Ovary (tissue), 9 donors: Measurements from ENCODE around the gene RGS9. TPM values are rescaled to one million over a fixed set of nuclear protein-coding genes. Genes with fewer than 3 reads are reported as not detected.
"Not testable (repeated sequence)": the region's sequence is repeated elsewhere in the genome, so short reads cannot be mapped to it uniquely, and the experiment has no call there.

Source experiments
- DNase-seq, 5 donors: peaks; one replicate each; pipeline ENCODE4 v3.0.0-alpha.2; 2019 to 2020
- H3K27ac ChIP-seq, 2 donors: fragments of 200-600 bp; one replicate each; pipeline versions ENCODE4 v1.5.1 to v1.8.0; 2019 to 2022
- H3K27me3 ChIP-seq: fragments of 200-600 bp; one replicate; pipeline ENCODE4 v1.8.0; 2022
- H3K36me3 ChIP-seq: fragments of 200-600 bp; sonication (generic); one replicate; pipeline ENCODE4 v1.5.1; 2019
- H3K4me1 ChIP-seq: one replicate; pipeline ENCODE4 v1.8.1; 2013; ENCODE audit warnings: mild to moderate bottlenecking, moderate library complexity; ENCODE audit not compliant: insufficient read depth
- H3K4me3 ChIP-seq: fragments of 200-600 bp; sonication (generic); one replicate; pipeline ENCODE4 v1.5.1; 2017
- H3K9me3 ChIP-seq, 2 donors: fragments of 200-600 bp in 1 of 2; sonication (generic) in 1 of 2; one replicate each; pipeline versions ENCODE4 v1.5.1 to v1.8.1; 2013 to 2019; ENCODE audit warnings: mild to moderate bottlenecking in 1 of 2, moderate library complexity in 1 of 2
- EP300 ChIP-seq: sonication (generic); formaldehyde crosslinking; IDR thresholded peaks from one replicate; pipeline ENCODE4 v1.6.1; 2017; ENCODE audit warnings: antibody characterized with exemption
- POLR2A ChIP-seq: fragments of 450-650 bp; IDR thresholded peaks from one replicate; pipeline ENCODE4 v1.6.1; 2017; ENCODE audit warnings: antibody characterized with exemption, mild to moderate bottlenecking, moderate library complexity
- WGBS, 3 donors: extraction: QIAGEN DNeasy Blood & Tissue Kit in 1 of 3; methylation state at CpG; one replicate each; pipeline versions ENCODE4 v1.1.5 to v1.1.7; 2013 to 2017; 5-methylcytosine and 5-hydroxymethylcytosine counted together
- intact Hi-C, 4 donors: fragments of 100-400 bp; cut with DNase I; formaldehyde crosslinking; loops; one replicate each; pipeline versions ENCODE4 v1.11.0 to v1.15.1; 2022 to 2023
- polyA plus RNA-seq, 2 donors: library from polyadenylated mRNA; stranded (reverse); fragments of 200-250 nt in 1 of 2; fragments of 350-450 nt in 1 of 2; fragmentation: Illumina TruSeq in 1 of 2; extraction: RNeasy Lipid Tissue Mini Kit (QIAGEN cat#74804) in 1 of 2; gene quantifications; one replicate each; pipeline ENCODE4 v1.2.3, GENCODE V29; 2013 to 2014
- total RNA-seq, 7 donors: library from RNA; depleted of rRNA in 2 of 7; stranded (reverse); fragments of >200 nt in 2 of 7; fragmentation: NEBNext Ultra II Directional in 3 of 7; extraction: Animal tissue kit (Norgen Biotek cat#: 25700) in 3 of 7; gene quantifications; one replicate each; pipeline versions ENCODE4 v1.1.0 to v1.2.4, GENCODE V29; 2016 to 2023
- TF ChIP-seq, protein P1 (sequence below), 3 donors: fragments of 450-650 bp in 2 of 3; fragments of 200-600 bp in 1 of 3; IDR thresholded peaks; one replicate each; pipeline versions ENCODE4 v1.5.1 to v1.8.0; 2016 to 2022; ENCODE audit warnings: antibody characterized with exemption in 3 of 3, mild to moderate bottlenecking in 1 of 3
- donor health status: DM: no; HTN: no; CAD: no; lungs with moderate emphysema.
- donor health status: DM: no; HTN: no; CAD: no.
- donor health status: Bipolar disorder and iron deficiency.
- donor health status: DM: yes; HTN: yes; CAD: no.
- donor health status: DM: no; HTN: no; CAD: no.
- donor health status: DM: yes; HTN: yes; CAD: no.

The RGS9 gene
- total and polyA plus RNA-seq, 9 donors, result 5.3 to 15.7 (median 9.1) TPM

GRCh38 chr17:65205655-65206054, 68.5 kb downstream of the RGS9 start:
- no peak for DNase-seq
- TF ChIP-seq, protein P1, sequence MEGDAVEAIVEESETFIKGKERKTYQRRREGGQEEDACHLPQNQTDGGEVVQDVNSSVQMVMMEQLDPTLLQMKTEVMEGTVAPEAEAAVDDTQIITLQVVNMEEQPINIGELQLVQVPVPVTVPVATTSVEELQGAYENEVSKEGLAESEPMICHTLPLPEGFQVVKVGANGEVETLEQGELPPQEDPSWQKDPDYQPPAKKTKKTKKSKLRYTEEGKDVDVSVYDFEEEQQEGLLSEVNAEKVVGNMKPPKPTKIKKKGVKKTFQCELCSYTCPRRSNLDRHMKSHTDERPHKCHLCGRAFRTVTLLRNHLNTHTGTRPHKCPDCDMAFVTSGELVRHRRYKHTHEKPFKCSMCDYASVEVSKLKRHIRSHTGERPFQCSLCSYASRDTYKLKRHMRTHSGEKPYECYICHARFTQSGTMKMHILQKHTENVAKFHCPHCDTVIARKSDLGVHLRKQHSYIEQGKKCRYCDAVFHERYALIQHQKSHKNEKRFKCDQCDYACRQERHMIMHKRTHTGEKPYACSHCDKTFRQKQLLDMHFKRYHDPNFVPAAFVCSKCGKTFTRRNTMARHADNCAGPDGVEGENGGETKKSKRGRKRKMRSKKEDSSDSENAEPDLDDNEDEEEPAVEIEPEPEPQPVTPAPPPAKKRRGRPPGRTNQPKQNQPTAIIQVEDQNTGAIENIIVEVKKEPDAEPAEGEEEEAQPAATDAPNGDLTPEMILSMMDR (IDR thresholded peaks at IDR 0.05), result no peak
- TF ChIP-seq EP300, result no peak
- TF ChIP-seq POLR2A, result no peak
- Histone ChIP-seq H3K27me3 (no peaks in the 10 kb centered on the region), H3K27ac (no peak overlapping the region), H3K4me1 (no peaks in the 10 kb centered on the region), H3K9me3 (no peaks in the 10 kb centered on the region), H3K4me3 (no peak overlapping the region), H3K36me3 (no peaks in the 10 kb centered on the region)
- intact Hi-C loops, result no loop called here

GRCh38 chr17:65207448-65207847, 70.3 kb downstream of the RGS9 start:
- not testable (repeated sequence) for H3K9me3 ChIP-seq, DNase-seq
- 44 to 73% (median 64%) methylated on average over 1 of the region's 1 CpG for WGBS, 3 donors

DNA sequence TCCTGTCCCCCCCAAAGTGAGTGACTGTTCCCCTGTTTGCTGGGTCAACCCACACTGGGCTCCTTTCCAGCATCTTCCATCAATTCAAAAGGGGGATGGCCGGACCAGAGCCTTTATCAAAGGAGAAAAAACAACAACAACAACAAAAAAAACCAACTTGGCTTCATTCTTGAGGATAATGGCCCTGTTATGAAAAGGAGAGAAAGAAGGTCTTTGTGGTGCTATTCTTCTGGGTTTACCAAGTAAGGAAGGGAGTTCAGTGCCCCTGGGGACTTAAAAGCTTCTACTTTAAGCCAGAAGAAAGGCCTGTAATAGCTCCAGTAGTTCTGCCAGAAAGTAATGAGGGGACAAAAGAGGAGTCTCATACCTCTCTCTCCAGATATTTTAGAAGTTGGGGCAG, 71.5 kb downstream of the RGS9 start:
- DNase-seq, result no peak
- Histone ChIP-seq H3K4me3 (no peak overlapping the region), H3K27ac (no peak overlapping the region), H3K4me1 (no peaks in the 10 kb centered on the region), H3K27me3 (no peaks in the 10 kb centered on the region), H3K36me3 (no peaks in the 10 kb centered on the region), H3K9me3 (no peaks in the 10 kb centered on the region)
- TF ChIP-seq, protein P1 (IDR thresholded peaks at IDR 0.05), result no peak
- intact Hi-C loops, result no loop called here
- 57 to 70% (median 60%) methylated on average over 1 of the region's 1 CpG for WGBS, 3 donors

More at GRCh38 chr17:65207448-65207847, 70.3 kb downstream of the RGS9 start:
- H3K27ac ChIP-seq, H3K36me3 ChIP-seq, H3K4me3 ChIP-seq, H3K27me3 ChIP-seq, intact Hi-C loops, H3K4me1 ChIP-seq: not testable (repeated sequence)

GRCh38 chr17:65218261-65218660, 81.1 kb downstream of the RGS9 start:
- WGBS, 3 donors, result 76 to 83% (median 81%) methylated on average over 4 of the region's 4 CpGs
- TF ChIP-seq, protein P1 (IDR thresholded peaks at IDR 0.05), result no peak
- TF ChIP-seq EP300 (no peak), POLR2A (no peak)
- H3K4me1 ChIP-seq, result no peaks in the 10 kb centered on the region
- H3K4me3 ChIP-seq, result no peak overlapping the region
- DNase-seq, result no peak
- no peaks in the 10 kb centered on the region for H3K36me3 ChIP-seq
- H3K9me3 ChIP-seq, result no peaks in the 10 kb centered on the region
- intact Hi-C loops, result no loop called here
- H3K27ac ChIP-seq, result no peak overlapping the region
- no peaks in the 10 kb centered on the region for H3K27me3 ChIP-seq

- intact Hi-C loops, result no loop called here
- DNase-seq, result no peak
- Histone ChIP-seq H3K4me3 (no peak overlapping the region), H3K36me3 (no peaks in the 10 kb centered on the region), H3K27ac (no peak overlapping the region), H3K4me1 (no peaks in the 10 kb centered on the region), H3K9me3 (no peaks in the 10 kb centered on the region), H3K27me3 (no peaks in the 10 kb centered on the region)
- TF ChIP-seq EP300, result no peak
- TF ChIP-seq, protein P1 (IDR thresholded peaks at IDR 0.05), result no peak
- TF ChIP-seq POLR2A, result no peak
- WGBS, 3 donors, result 69 to 80% (median 79%) methylated on average over 3 of the region's 3 CpGs
Observed at GRCh38 chr17:65219124-65219523, 82.0 kb downstream of the RGS9 start.
